Suppressor macrophage treated with lipopolysaccharide for 4 hours (primary cell): ENCODE data around the gene CLGN.

Experiments
- DNase-seq: peaks from one replicate; pipeline ENCODE4 v3.0.0-alpha.2; 2020

The CLGN gene

DNA sequence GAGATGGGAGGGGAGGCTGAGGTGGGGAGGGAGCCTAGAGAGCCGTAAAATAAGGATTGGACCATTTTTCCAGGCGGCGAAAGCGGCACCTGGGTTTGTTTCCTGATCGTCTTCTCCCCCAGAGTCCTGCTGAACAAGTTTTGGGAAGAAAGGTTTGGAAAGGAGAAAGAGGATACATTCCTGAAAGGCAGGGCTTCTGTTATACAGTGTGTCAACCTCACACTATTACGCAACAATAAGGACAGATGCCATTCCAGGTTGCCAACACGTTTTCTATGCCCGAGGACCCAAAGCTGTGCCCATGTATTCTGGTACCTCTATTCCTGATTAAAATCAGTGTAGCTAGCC lies 53.3 kb downstream of the CLGN start:
- DNase-seq = peak; percentile 6

GRCh38 chr4:140373328-140374129 lies 53.9 kb downstream of the CLGN start, which contains the start of gene SCOC:
TSS of gene SCOC (plus strand) at chr4:140373646. CDS start at chr4:140379171, 5,525 bp downstream.
- DNase-seq = peak; percentile 99

GRCh38 chr4:140372751-140373327 lies 54.6 kb downstream of the CLGN start:
- DNase-seq = peak; percentile 39

GRCh38 chr4:140368686-140369085 lies 58.8 kb downstream of the CLGN start:
- no peak for DNase-seq

- no peak for DNase-seq
Observed at GRCh38 chr4:140367738-140368137, 59.7 kb downstream of the CLGN start.

DNA sequence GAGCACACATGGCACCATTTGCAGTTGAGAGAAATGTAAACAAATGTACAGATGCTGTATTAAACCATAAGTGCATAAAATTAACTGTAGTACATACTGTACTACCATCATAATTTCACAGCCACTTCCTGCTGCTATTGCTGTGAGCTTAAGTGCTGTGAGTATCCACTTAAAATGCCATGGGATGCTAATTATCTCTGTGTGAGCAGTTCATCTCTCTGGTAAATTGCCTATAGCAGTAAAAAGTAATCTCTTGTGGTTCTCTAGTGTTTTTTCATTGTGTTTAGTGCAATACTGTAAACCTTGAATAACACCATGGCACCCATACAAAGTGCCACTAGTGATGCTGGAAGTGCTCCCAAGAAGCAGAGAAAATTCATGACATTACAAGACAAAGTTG lies 63.9 kb downstream of the CLGN start:
- no peak for DNase-seq

DNA sequence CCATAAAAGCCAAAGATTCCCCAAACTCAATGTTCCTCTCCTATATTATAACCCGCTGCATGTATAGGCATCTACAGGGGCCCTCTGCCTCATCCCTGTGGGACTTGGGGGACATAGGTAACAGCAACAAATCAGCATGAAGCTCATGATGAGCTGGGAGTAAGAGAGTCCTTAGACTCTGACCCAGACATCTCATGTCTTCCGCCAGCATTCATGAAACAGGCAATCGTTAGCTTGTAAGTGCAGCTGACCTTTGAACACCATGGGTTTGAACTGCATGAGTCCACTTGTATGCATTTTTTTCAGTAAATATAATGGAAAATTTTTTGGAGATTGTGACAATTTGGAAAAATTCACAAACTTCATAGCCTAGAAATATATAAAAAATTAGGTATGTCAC lies 64.4 kb downstream of the CLGN start:
- DNase-seq = no peak

DNA sequence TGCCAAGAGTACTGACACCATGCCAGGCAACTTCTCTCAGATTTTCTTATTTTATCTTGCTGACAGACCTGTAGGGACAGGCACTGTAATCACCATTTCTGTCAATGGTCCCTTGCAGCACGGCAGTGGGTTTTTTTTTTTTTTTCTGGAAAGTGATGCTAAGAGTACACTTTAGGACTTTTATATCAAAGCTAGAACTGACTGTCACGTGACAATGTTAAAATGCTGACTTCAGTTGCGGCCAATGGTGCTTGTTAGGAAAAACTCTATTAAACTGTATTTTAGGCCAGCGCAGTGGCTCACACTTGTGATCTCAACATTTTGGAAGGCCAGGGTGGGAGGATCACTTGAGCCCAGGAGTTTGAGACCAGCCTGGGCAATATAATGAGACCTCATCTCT lies 66.3 kb downstream of the CLGN start:
- DNase-seq = no peak

DNA sequence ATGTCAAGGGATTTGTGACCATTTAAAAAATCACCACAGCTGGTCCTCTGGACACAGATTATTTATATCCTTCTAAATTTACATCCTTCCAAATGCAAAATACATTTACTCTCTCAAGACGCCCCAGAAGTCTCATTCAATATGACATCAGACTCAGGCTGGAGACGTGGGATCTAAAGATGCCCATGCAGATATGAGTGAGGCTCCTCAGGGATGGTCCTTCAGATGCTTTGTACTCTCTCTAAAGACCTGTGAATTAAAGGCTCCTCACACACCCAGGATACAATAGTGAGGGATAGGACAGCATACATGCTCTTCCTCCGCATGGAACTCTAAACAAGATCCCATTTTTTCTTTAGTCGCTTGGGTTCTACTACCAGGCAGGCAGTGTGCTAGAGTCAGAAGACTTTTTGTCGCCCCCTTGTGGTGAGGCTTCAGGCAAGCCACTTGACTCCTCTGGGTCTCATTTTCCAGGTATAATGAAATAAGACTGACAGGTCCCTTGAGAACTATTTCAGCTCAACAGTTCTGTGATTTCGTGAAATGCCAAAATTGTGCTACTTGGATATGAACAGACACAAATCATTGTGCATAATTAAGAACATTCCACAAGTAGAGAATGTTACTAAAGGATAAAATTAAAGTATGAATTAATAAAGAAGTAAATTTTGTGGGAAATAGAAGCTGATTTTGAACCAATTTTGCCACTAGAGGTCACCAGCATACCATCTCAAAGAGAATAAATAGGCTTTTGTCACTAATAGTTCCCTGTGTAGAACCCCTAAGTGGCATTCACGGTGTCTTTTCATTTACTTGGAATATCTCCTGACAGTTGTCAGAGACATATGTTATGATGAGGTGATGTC lies 67.7 kb downstream of the CLGN start:
- DNase-seq = peak; percentile 86

- no peak for DNase-seq
Observed at GRCh38 chr4:140358281-140358680, 69.2 kb downstream of the CLGN start.

GRCh38 chr4:140357868-140358267 lies 69.6 kb downstream of the CLGN start:
- DNase-seq = no peak

DNA sequence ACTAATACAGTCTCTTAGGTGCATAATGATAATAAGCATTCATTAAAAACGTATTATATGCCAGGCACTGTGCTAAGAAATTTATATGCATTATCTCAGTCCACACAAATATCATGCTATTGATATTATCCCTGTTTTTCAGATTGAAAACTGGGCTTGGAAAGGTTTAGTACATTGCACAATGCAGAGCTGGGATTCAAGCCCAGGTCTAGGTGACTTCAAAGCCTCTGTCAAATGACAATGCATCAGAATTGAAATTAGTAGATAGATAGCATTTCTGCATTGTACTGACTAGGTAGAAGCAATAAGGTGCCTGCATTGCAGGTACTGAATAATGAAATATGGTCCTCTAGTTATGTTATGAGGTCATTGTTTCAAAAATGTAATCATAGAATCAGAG lies 72.2 kb downstream of the CLGN start:
- DNase-seq = no peak

DNA sequence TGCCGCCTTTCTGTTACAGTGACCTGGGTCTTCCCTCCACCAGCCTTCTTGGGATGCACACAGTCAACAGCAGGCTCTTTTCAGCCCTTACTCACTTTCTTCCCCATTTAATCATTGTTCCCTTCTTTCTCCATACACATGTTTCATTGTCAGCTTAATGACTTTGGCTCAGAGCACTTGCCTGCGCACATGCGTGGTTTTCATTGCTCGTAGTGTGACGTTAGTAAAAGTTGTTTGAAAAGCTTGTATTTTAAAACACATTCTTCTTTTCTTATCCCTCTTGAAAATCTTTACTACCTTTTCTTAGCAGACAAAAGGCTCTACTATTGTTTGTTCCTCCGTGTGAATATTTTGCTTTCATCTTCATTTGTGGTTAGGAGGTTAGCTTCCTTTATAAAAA lies 73.7 kb downstream of the CLGN start:
- DNase-seq = no peak

GRCh38 chr4:140351093-140352075 lies 76.1 kb downstream of the CLGN start:
- DNase-seq = no peak

DNA sequence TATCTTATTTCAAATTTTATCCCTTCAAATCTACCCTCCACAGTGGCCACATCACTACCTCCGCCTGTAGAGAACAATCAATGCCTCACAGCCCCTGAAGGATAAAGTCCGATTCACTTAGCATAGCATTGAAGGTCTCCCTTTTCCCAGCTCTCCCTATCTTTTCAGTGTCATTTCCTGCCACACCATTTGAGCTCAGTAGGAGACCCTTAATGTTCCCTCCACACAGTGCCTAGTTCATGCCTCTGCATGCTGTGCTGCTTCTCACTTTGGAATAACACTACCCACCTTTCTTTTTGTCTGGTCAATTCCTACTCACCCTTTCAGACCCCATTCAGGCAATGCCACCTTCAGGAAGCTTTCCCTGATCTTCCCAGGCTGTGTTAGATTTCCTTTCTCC lies 77.6 kb downstream of the CLGN start:
- no peak for DNase-seq

GRCh38 chr4:140346136-140346535 lies 81.3 kb downstream of the CLGN start:
- DNase-seq = no peak

GRCh38 chr4:140344621-140345020 lies 82.8 kb downstream of the CLGN start:
- no peak for DNase-seq

DNA sequence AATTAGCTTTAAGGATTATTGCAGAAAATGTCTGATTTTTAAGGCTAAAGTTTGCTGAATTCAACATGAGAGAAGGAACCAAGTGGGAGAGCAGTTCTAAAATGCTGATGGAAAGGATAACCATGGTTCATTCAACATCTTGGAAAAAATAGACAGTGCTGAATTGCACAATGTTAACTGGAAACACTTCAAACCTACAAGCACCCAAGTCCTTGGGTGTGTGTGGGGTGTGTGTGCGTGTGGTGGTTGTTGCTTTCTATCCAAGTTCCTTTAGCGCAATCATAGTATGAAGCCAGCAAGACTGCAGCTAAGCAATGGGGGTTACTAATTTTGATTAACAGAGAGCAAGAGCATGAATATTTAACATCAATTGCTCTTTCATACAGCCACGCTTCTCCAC lies 83.3 kb downstream of the CLGN start:
- no peak for DNase-seq

DNA sequence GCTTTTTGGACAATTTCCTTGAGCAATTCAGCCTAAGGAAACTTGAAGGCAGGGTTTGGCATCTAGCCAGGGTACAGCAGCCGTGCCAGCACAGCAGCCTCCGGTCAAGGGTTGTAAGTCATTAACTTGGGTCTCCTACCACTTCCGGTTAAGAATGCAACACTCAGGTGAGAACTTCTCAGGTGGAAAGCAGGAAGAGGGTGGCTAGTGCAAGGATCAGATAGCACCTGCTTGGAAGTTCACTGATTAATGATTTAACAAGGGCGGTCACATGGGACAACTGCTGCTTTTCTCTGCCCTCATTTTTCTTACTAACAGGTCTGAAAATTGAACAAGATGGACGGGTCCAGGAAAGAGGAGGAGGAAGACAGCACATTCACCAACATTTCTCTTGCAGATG lies 84.1 kb downstream of the CLGN start:
- no peak for DNase-seq

DNA sequence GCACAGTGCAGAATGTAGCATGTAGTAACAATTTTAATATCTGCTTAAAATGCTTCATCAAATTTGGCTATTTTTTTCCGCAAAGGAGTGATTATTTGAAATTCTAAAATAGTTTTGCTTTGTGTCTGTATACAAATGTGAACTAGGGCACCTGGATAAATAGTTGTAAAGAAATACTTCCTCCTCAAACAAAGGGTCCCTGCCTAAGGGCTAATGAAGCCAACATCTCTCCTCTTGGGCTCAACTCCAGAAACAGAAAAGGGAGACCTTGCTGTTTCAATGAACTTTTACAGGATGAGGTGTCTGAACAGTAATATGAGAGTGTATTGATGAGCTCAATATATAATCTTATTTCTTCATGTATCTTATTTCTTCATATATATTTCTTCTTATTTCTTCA lies 84.8 kb downstream of the CLGN start:
- DNase-seq = no peak
